Measurements from ENCODE around the gene PAFAH2.

Gene PAFAH2

DNA sequence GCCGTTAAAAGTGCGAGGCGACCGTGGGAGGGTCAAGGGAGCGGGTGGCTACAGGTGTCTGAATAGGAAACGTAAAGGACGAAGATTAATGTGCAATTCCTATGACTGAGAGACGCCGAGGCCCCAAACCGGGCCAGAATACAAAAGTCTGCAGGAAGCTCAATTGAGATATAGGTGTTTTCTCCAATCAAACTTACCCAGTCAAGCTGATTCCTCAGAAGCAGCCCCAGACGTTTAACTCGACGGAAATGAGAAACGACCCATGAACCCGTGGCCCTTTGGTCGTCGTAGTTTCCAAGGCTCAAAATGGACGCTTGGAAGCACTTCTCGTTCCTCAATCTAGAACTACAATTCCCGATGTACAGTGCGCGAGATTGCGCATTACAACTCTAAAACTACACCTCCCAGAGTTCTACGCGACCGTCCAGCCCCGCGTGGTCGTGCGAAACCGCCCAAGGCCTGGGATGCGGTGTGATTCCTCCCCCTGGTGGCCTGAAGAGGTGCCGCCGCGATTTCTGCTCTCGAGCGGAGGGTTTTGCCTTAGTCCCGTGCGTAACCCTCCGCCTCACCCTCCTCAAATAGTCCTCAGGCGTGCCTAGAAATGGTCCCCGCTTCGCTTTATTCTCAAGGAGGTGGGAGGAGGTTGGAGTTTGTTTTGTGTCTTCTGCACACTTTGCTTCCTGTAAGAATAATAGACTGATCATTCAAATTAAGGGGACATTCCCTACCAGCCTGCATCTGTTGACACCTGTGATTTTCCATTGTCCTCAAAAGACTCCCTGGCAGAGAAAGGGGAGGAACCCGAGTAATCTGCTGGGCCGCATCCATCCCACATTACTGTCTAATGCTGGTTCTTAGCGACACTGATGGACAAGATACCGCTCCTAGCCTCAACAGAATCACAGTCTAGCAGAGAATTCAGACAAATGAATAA is at the start of gene PAFAH2:
TSS of gene PAFAH2 (minus strand) at position 236 of the 934 bp plus-strand sequence. CDS start 7,247 bp downstream, outside the sequence.
- DNase-seq (ENCODE audit: low read depth in 2 of 2) = peak; percentile 93 to 96

- no peak for DNase-seq (ENCODE audit: low read depth in 2 of 2)
Measured at GRCh38 chr1:26047278-26047874, 49.5 kb upstream of the PAFAH2 start.

GRCh38 chr1:26046246-26047095 is 48.6 kb upstream of the PAFAH2 start:
- DNase-seq (ENCODE audit: low read depth in 2 of 2) = no peak

DNA sequence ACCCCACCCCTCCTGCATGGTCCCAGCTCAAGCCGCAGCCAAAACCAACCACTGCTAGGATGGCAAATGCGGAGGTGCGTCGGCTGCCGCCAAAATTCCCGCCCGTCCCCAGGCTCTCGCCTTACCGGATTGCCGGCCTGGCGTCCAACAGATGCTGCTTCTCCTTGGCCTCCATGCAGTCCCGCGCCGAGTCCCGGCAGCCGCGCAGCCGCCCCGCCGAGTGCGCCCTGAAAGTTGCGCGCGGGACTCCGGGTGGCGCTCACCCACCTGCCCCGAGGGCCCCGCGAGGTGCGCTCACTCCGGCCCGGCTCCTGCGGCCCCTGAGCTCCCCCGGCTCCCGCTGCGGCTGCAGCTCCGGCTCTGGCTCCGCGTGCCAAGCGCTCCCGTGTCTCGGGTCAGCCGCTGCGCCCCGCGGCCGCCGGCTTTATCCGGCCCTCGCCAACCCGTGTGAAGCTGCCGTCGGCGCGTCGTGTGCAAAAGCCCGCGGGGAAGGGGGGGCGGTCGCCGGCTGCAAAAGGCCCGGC is 47.9 kb upstream of the PAFAH2 start, which contains the start of gene SLC30A2:
TSS of gene SLC30A2 (minus strand) at position 397 of the 524 bp plus-strand sequence. CDS start at position 175, 222 bp downstream.
- no peak for DNase-seq (ENCODE audit: low read depth in 2 of 2)

- no peak for DNase-seq (ENCODE audit: low read depth in 2 of 2)
Measured at GRCh38 chr1:26044971-26045721, 47.3 kb upstream of the PAFAH2 start.

GRCh38 chr1:26044414-26044813 is 46.6 kb upstream of the PAFAH2 start:
- no peak for DNase-seq (ENCODE audit: low read depth in 2 of 2)

GRCh38 chr1:26043765-26044164 is 45.9 kb upstream of the PAFAH2 start:
- no peak for DNase-seq (ENCODE audit: low read depth in 2 of 2)

DNA sequence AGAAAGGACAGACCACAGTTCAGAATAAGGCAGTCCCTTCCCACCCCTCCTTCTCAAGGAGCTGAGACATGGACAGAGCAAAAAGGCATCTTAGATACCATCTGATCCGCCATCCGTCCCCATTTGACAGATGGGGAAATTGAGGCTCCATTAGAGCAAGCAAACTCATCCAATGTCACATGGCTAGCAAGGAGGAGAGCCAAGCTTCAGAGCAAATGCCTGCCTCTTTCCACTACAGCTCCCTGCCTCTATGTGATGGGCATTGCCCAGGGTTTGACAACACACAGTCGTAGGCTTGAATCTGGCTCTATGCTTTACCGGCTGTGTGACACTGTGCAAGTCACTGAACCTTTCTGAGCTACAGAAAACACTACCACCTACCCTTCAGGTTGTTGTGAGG is 44.1 kb upstream of the PAFAH2 start:
- DNase-seq (ENCODE audit: low read depth in 2 of 2) = no peak

DNA sequence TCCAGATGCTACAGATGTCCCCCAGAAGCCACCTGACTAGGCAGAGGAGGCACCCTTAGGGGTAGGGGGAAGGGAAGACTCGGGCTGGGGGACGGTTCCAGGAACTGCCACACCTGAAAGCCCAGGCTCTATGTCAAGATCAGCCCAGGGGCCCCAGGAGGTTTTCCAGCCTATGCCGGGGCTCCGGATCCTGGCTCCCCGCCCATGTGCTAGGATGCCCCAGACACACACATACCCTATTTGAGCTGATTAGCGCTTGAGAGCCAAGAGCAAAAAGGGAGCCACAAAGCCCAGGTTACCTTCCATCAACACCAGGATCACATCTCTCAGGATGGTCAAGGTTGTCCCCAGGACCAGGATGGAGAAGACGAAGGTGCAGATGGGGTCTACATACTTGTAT is 43.5 kb upstream of the PAFAH2 start:
- DNase-seq (ENCODE audit: low read depth in 2 of 2) = no peak

GRCh38 chr1:26038904-26039303 is 41.0 kb upstream of the PAFAH2 start:
- DNase-seq (ENCODE audit: low read depth in 2 of 2) = no peak

GRCh38 chr1:26038477-26038876 is 40.6 kb upstream of the PAFAH2 start:
- no peak for DNase-seq (ENCODE audit: low read depth in 2 of 2)

GRCh38 chr1:26037904-26038303 is 40.0 kb upstream of the PAFAH2 start:
- DNase-seq (ENCODE audit: low read depth in 2 of 2) = no peak

DNA sequence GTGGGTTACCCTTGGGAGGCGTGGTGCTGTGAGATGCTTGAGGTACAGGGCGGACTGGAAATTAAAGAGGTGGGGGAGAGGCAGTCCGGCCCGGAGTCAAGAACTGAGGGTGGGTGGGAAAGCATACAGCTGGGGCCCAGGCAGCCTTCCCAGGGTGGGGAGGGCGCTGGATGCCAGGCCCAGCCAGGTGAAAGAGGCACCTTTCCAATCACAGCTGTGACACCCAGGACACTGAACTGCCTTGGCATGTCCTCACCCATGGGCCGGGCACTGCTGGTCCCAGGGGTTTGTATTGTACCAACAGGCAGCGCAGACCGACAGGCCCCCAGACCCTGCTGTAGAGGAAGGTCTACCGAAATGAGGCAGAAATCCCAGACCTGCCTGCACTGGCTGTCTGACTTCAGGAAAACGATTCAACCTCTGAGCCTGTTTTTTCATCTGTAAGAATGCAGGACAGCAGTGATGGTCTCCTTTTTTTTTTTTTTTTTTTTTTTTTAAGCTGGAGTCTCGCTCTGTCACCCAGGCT is 39.0 kb upstream of the PAFAH2 start:
- peak in 1 of 2 experiments; percentile 11 for DNase-seq (ENCODE audit: low read depth in 2 of 2)

DNA sequence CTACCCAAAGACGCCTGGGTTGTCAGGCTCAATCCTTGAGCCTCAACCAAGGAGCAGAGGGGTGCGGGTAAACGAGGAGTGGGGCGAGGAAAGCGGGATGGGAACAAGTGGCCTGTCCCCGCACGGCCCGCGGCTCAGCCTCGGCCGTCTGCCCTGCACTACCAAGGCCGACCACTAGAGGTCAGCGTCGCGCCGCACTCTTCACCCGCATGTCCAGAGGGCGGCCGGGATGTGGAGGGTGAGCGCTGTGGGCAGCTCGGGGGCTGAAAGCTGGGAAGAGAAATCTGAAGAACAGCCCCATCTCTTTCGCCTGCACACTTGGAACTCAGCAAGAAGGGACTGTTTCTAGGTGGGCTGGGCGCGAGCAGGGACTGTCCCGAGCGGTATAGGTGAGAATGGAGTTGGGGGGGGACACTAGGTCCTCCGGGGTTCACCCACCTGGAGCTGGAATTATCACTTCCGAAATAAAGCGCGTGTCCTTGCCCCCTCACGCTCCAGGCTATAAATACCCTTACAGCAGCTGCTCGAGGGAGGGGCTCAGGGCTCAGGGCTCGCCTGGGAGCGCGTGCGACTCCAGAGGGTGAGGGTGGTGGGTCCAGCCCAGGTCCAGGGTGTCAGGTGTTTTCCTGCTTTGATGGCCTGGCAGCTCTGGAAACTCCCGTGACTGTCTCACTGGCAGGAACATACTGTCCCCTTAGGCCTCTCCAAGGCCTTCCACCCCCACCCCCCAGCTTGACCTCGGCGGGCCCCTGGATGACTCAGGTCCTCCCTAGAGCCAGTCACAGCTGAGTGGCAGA is 38.3 kb upstream of the PAFAH2 start:
- peak; percentile 55 to 75 for DNase-seq (ENCODE audit: low read depth in 2 of 2)

GRCh38 chr1:26035203-26035958 is 37.5 kb upstream of the PAFAH2 start:
- DNase-seq (ENCODE audit: low read depth in 2 of 2) = peak; percentile 81 to 94

DNA sequence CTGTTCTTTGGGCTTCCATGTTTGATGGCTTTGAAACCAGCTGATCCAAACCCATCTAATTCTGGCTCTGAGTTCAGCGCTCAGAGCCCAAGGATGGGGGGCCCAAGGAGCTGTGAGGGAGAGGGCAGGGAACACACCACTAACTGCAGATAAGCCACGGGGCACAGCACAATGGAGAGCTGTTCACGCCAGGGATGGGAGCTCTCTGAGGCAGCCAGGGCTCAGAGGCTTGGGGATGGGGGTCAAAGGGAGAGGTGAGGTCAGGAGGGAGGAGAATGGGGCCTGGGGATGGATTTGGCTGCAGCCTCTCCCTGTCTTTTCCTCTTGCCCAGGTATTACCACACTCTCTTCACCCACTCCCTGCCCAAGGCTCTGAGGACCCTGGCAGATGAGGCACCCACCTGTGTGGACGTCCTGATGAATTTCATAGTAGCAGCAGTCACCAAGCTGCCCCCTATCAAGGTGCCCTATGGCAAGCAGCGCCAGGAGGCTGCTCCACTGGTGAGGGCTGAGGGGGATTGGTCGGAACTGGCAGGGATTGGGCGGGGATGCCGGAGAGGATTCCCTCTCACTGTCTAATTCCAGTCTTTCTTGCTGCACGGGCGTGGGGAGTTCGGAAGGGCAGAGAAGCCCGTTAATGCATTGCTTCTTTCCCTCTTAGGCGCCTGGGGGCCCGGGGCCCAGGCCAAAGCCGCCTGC is 36.8 kb upstream of the PAFAH2 start:
- DNase-seq (ENCODE audit: low read depth in 2 of 2) = no peak

DNA sequence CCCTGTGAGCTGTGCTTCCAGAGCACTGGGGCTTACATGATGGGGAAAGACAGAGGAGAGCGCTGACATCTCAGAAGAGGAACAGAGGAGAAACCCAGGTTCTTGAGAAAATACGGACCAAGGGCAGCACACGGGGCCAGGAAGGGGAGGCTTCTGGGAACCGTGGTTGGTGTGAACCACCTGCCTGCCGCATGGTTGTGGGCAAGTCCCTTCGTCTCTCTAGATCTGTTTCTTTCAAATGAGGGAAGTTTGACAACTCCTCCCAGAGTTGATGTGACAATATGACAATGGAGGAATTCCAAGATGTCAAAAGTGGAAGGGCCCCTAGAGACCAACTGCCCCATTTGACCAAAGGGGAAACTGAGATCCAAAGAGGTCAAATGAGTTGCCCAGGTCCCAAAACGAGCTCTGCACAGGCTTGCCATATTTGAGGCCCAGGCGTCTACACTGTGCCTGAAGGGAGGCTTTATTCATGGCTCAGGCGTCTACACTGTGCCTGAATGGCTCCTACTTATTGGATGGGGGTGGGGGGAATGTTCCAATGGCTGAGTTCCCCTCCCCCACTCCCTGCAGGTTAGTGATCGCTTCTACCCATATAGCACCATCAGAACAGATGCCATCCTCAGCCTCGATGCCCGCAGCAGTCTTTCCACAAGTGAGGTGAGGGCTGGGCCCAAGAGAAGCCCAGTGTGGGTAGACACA is 34.9 kb upstream of the PAFAH2 start:
- DNase-seq (ENCODE audit: low read depth in 2 of 2) = no peak

All from stimulated activated CD4-positive, alpha-beta T cell treated with anti-CD3 and anti-CD28 coated beads, Interleukin-12 subunit alpha, Interleukin-12 subunit beta, amount 100 ng/mL, for 24 hours (primary cell).